Endothelial cell of umbilical vein (primary cell): ENCODE data around the gene UBE4B. TPM values are rescaled to one million over a fixed set of nuclear protein-coding genes. Genes with fewer than 3 reads are reported as not detected.

Experiments
- BruUV-seq: library from RNA; stranded (reverse); fragments of 400-500 nt; replicated peaks from 2 replicates; lab custom pipeline; 2021; lab: Mats Ljungman, UMichigan
- CTCF ChIA-PET: fragments of 300-600, 350-600 bp; sonication (Branson Sonifier 250); formaldehyde crosslinking; loops from one replicate; lab custom pipeline; 2021; ENCODE audit warnings: antibody characterized with exemption, inconsistent platforms; lab: Charles Lee
- POLR2A ChIA-PET: fragments of 300-600, 350-600 bp; sonication (Branson Sonifier 250); formaldehyde crosslinking; loops from one replicate; lab custom pipeline; 2021; ENCODE audit warnings: antibody characterized with exemption, inconsistent platforms; lab: Charles Lee
- DNase-seq: peaks from one replicate; pipeline ENCODE4 v3.0.0-alpha.2; 2011; ENCODE audit warnings: low read depth, low spot score
- FAIRE-seq: peaks from 2 replicates; lab custom pipeline; 2011; peaks lifted over from hg19 to GRCh38; lab: Jason Lieb, UNC
- H2AFZ ChIP-seq: 2 replicates; pipeline ENCODE4 v1.6.0; 2012; ENCODE audit warnings: low read depth, low read length, control low read depth, inconsistent platforms
- H3K27ac ChIP-seq: 2 replicates; pipeline ENCODE4 v1.5.1; 2011; ENCODE audit warnings: low read depth, mild to moderate bottlenecking, control low read depth, low read length, moderate library complexity; ENCODE audit not compliant: insufficient read depth
- H3K27me3 ChIP-seq, 2 experiments: 2 replicates each; pipeline versions ENCODE4 v1.6.0 to v1.6.1; 2011; ENCODE audit warnings: low read length in 2 of 2, mixed read lengths in 1 of 2; ENCODE audit not compliant: control insufficient read depth in 2 of 2, insufficient read depth in 2 of 2
- H3K36me3 ChIP-seq, 2 experiments: 2 replicates in 1 of 2; 3 replicates in 1 of 2; pipeline ENCODE4 v1.5.1; 2011; ENCODE audit warnings: low read length in 2 of 2, mild to moderate bottlenecking in 1 of 2, moderate library complexity in 1 of 2; ENCODE audit not compliant: control insufficient read depth in 2 of 2, insufficient read depth in 2 of 2; ENCODE audit errors: extremely low read depth in 1 of 2
- H3K4me1 ChIP-seq: 3 replicates; pipeline ENCODE4 v1.5.1; 2011; ENCODE audit warnings: mild to moderate bottlenecking, low read length; ENCODE audit not compliant: control insufficient read depth, insufficient read depth; ENCODE audit errors: extremely low read depth
- H3K4me2 ChIP-seq: 2 replicates; pipeline ENCODE4 v1.6.1; 2011; ENCODE audit warnings: low read length, control low read depth, mixed read lengths; ENCODE audit not compliant: insufficient read depth
- H3K4me3 ChIP-seq, 3 experiments: fragments of 200-600 bp in 1 of 3; sonication (generic), shearing (Covaris generic) in 1 of 3; replicated peaks in 1 of 3; 2 replicates each; pipeline ENCODE4 v1.5.1; 2011 to 2016; ENCODE audit warnings: control low read depth in 3 of 3, low read length in 3 of 3, mild to moderate bottlenecking in 2 of 3, inconsistent platforms in 1 of 3, low read depth in 1 of 3, moderate library complexity in 1 of 3; ENCODE audit not compliant: insufficient read depth in 1 of 3
- H3K79me2 ChIP-seq: 2 replicates; pipeline ENCODE4 v1.6.0; 2012; ENCODE audit warnings: low read length, inconsistent platforms; ENCODE audit not compliant: control insufficient read depth, insufficient read depth
- H3K9ac ChIP-seq: replicated peaks from 2 replicates; pipeline ENCODE3; 2011; ENCODE audit warnings: low read length, control low read depth; ENCODE audit not compliant: insufficient read depth; ENCODE audit errors: extremely low read depth
- H3K9me1 ChIP-seq: replicated peaks from 3 replicates; pipeline ENCODE4 v1.6.0; 2011; ENCODE audit warnings: mild to moderate bottlenecking, low read length; ENCODE audit not compliant: control insufficient read depth, insufficient read depth; ENCODE audit errors: extremely low read depth
- H3K9me3 ChIP-seq: replicated peaks from 2 replicates; pipeline ENCODE4 v1.5.1; 2012; ENCODE audit warnings: low read length, inconsistent platforms; ENCODE audit not compliant: control insufficient read depth, insufficient read depth
- H4K20me1 ChIP-seq: replicated peaks from 2 replicates; pipeline ENCODE3; 2011; ENCODE audit warnings: mild to moderate bottlenecking, low read length; ENCODE audit not compliant: control insufficient read depth, insufficient read depth; ENCODE audit errors: extremely low read depth
- EZH2 ChIP-seq: IDR thresholded peaks from 2 replicates; pipeline ENCODE4 v1.6.1; 2012; ENCODE audit warnings: borderline replicate concordance, low read depth, mild to moderate bottlenecking, moderate library complexity, low read length, inconsistent platforms; ENCODE audit not compliant: severe bottlenecking
- FOS ChIP-seq: IDR thresholded peaks from 2 replicates; pipeline ENCODE4 v1.6.1; 2011; ENCODE audit warnings: mild to moderate bottlenecking, low read length, moderate library complexity, borderline replicate concordance; ENCODE audit not compliant: insufficient read depth
- GATA2 ChIP-seq: IDR thresholded peaks from 2 replicates; pipeline ENCODE4 v1.7.0; 2011; ENCODE audit warnings: low read depth, mild to moderate bottlenecking, moderate library complexity, mixed read lengths, low read length; ENCODE audit not compliant: insufficient read length, insufficient read depth
- JUN ChIP-seq: IDR thresholded peaks from 2 replicates; pipeline ENCODE4 v1.6.1; 2011; ENCODE audit warnings: borderline replicate concordance, low read depth; ENCODE audit not compliant: insufficient read length, insufficient read depth
- MYC ChIP-seq: IDR thresholded peaks from one replicate; pipeline ENCODE4 v1.6.1; 2011; ENCODE audit warnings: mild to moderate bottlenecking, low read depth, low read length
- POLR2A ChIP-seq: IDR thresholded peaks from 2 replicates; pipeline ENCODE4 v1.6.1; 2012; ENCODE audit warnings: low read depth, mild to moderate bottlenecking, control low read depth, low read length
- POLR2AphosphoS5 ChIP-seq: IDR thresholded peaks from 2 replicates; pipeline ENCODE4 v1.6.1; 2012; ENCODE audit warnings: low read depth, mild to moderate bottlenecking, control low read depth, low read length, moderate library complexity; ENCODE audit not compliant: insufficient read depth
- dilution Hi-C: fragments of 300-500 bp; cut with MboI; formaldehyde crosslinking; loops from one replicate; pipeline ENCODE4 v1.15.0; 2019; ENCODE audit warnings: low sequenced_read_pairs; ENCODE audit not compliant: extremely low pct_ligation_motif_present
- intact Hi-C: fragments of 100-400 bp; cut with micrococcal nuclease; formaldehyde crosslinking; loops from one replicate; pipeline ENCODE4 v1.10.0; 2022
- polyA plus RNA-seq, 4 experiments: library from polyadenylated mRNA; depleted of rRNA in 3 of 4; stranded (reverse) in 3 of 4; unstranded in 1 of 4; fragments of >200 nt; gene quantifications; 2 replicates each; pipeline versions ENCODE4 v1.2.1 to v1.2.3, GENCODE V29; 2011 to 2012; ENCODE audit warnings: missing spikeins in 1 of 4
- total RNA-seq: library from RNA; stranded (reverse); gene quantifications from 2 replicates; pipeline ENCODE4 v1.2.3, GENCODE V29; 2021
- TF ChIP-seq, protein P1 (sequence below): IDR thresholded peaks from 2 replicates; pipeline ENCODE4 v1.6.1; 2011; ENCODE audit not compliant: insufficient read depth, insufficient read length
- TF ChIP-seq, protein P2 (sequence below), 2 donors: IDR thresholded peaks; 1 replicate in 1 of 2; 2 replicates in 1 of 2; pipeline ENCODE4 v1.5.1; 2011; ENCODE audit warnings: low read length in 2 of 2, mild to moderate bottlenecking in 2 of 2, moderate library complexity in 2 of 2, control low read depth in 1 of 2, inconsistent platforms in 1 of 2, low read depth in 1 of 2; ENCODE audit not compliant: insufficient read depth in 1 of 2; ENCODE audit errors: extremely low read depth in 1 of 2

The UBE4B gene
- total and polyA plus RNA-seq, 2 donors (not counting 3 experiments of a cell fraction or from before 2014, with no cell fraction given) = 17.8 to 54.5 TPM

DNA sequence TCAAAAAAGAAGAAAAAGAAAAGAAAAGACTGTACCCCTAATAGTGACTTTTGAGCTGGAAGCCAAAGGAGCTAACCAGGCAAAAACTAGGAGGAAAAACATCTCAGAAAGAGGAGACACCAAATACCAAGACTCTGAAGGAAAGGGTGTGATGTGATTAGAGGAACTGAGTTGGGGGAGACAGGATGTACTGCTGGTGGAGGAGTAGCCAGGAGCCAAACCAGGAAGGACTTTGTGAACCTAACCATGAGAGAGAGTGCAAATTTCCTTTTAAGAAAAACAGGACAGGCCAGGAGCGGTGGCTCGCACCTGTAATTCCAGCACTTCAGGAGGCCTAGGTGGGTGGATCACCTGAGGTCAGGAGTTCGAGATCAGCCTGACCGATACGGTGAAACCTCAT is 39.8 kb upstream of the UBE4B start:
- intact Hi-C loops (no loop called here), dilution Hi-C loops (no loop called here)
- H3K4me3 ChIP-seq = no peak overlapping the region
- no peaks in the 10 kb centered on the region for H4K20me1 ChIP-seq
- DNase-seq (no peak), FAIRE-seq (peak; percentile 26)
- no peak for TF ChIP-seq GATA2
- TF ChIP-seq EZH2 = no peak
- no peak for TF ChIP-seq POLR2A
- TF ChIP-seq, protein P1, sequence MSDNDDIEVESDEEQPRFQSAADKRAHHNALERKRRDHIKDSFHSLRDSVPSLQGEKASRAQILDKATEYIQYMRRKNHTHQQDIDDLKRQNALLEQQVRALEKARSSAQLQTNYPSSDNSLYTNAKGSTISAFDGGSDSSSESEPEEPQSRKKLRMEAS = no peak
- TF ChIP-seq JUN = no peak
- TF ChIP-seq POLR2AphosphoS5 = no peak
- TF ChIP-seq, protein P2, sequence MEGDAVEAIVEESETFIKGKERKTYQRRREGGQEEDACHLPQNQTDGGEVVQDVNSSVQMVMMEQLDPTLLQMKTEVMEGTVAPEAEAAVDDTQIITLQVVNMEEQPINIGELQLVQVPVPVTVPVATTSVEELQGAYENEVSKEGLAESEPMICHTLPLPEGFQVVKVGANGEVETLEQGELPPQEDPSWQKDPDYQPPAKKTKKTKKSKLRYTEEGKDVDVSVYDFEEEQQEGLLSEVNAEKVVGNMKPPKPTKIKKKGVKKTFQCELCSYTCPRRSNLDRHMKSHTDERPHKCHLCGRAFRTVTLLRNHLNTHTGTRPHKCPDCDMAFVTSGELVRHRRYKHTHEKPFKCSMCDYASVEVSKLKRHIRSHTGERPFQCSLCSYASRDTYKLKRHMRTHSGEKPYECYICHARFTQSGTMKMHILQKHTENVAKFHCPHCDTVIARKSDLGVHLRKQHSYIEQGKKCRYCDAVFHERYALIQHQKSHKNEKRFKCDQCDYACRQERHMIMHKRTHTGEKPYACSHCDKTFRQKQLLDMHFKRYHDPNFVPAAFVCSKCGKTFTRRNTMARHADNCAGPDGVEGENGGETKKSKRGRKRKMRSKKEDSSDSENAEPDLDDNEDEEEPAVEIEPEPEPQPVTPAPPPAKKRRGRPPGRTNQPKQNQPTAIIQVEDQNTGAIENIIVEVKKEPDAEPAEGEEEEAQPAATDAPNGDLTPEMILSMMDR (IDR thresholded peaks at IDR 0.05; ENCODE audit: extremely low read depth in 1 of 2, insufficient read depth in 1 of 2, low read depth in 1 of 2, low read length in 2 of 2) = no peak
- TF ChIP-seq FOS = no peak
- no peak for TF ChIP-seq MYC
- no peak overlapping the region for H3K4me2 ChIP-seq
- peaks cover 23% of the 10 kb centered on the region for H3K4me1 ChIP-seq
- no peak overlapping the region for H2AFZ ChIP-seq
- no peaks in the 10 kb centered on the region for H3K36me3 ChIP-seq
- H3K9me1 ChIP-seq = no peaks in the 10 kb centered on the region
- no TSS peak for BruUV-seq
- no peak overlapping the region for H3K9ac ChIP-seq
- H3K9me3 ChIP-seq = no peaks in the 10 kb centered on the region
- H3K27ac ChIP-seq = no peak overlapping the region
- no peaks in the 10 kb centered on the region for H3K79me2 ChIP-seq
- ChIA-PET POLR2A (no interaction called here), CTCF (interaction anchor here (0.7 to 1.8 kb wide), 3 partner anchors 10 to 50 kb away, joined by 3 to 8 read pairs (median 3); partner anchors contain the start of genes LZIC and NMNAT1)
- H3K27me3 ChIP-seq = peaks cover 19 to 36% of the 10 kb centered on the region in 2 experiments
